RWPE1 (cell line): ENCODE measurements around the gene AHI1.

ENCODE experiments used
- CTCF ChIA-PET: fragments of 350-600 bp; sonication (Branson Sonifier 250); formaldehyde crosslinking; extraction: SDS; loops from one replicate; lab custom pipeline; 2021; lab: Yijun Ruan, JAX
- POLR2A ChIA-PET: fragments of 400-600 bp; formaldehyde crosslinking; extraction: SDS; loops from one replicate; lab custom pipeline; 2020; ENCODE audit warnings: antibody characterized with exemption; ENCODE audit not compliant: low non-redundant PET; lab: Yijun Ruan, JAX
- DNase-seq: peaks from one replicate; pipeline ENCODE4 v3.0.0; 2012; ENCODE audit warnings: low spot score
- H3K27ac ChIP-seq: fragments of 450-650 bp; 2 replicates; pipeline ENCODE4 v1.5.1; 2017
- TF ChIP-seq, protein P1 (sequence below): fragments of 450-650 bp; conservative IDR thresholded peaks from 2 replicates; pipeline ENCODE4 v1.5.1; 2017; ENCODE audit warnings: low read depth, mild to moderate bottlenecking

AHI1 gene

DNA sequence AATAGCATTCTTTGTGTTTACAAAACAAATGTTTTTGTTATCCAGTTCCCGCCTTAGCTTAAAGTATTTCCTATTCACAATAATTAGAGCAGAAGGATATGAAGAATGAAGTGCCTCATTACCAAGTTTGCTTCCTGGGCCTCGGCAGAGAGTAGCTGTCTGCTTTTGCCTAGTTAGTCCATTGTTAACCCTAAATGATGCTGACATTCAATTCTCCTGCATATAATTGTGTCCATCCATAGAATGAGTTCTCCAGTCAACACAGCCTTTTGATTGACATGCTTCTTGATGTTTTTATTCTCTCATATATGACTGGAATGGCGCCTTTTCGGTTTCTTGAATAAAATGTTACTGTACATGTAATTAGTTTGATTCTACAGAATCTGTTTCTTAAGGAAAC is 215.6 kb downstream of the AHI1 start:
- H3K27ac ChIP-seq = no peak overlapping the region
- TF ChIP-seq, protein P1, sequence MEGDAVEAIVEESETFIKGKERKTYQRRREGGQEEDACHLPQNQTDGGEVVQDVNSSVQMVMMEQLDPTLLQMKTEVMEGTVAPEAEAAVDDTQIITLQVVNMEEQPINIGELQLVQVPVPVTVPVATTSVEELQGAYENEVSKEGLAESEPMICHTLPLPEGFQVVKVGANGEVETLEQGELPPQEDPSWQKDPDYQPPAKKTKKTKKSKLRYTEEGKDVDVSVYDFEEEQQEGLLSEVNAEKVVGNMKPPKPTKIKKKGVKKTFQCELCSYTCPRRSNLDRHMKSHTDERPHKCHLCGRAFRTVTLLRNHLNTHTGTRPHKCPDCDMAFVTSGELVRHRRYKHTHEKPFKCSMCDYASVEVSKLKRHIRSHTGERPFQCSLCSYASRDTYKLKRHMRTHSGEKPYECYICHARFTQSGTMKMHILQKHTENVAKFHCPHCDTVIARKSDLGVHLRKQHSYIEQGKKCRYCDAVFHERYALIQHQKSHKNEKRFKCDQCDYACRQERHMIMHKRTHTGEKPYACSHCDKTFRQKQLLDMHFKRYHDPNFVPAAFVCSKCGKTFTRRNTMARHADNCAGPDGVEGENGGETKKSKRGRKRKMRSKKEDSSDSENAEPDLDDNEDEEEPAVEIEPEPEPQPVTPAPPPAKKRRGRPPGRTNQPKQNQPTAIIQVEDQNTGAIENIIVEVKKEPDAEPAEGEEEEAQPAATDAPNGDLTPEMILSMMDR = no peak
- DNase-seq = no peak
- POLR2A ChIA-PET = no interaction called here
- CTCF ChIA-PET = interaction anchor here (0.6 kb wide), 1 partner anchor 79 kb away, joined by 3 read pairs; no protein-coding TSS in a partner anchor

DNA sequence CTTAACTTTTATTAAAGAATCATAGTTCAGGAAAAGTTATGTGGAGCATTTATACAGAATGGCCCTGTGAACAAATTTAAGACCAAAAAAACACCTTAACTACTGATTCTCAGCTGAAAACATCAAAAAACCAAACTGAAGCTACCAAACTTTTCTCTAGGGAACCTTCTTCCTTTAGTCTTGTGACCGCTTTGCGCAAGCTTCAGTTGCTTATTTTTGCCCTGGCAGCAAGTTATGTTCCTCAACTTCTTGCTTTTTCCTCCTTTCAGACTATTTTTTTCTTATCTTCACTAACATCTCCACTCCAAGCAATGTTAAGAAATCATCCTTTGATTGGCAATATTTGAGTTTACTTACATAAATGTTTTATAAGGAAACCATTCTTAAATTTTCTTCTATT is 216.3 kb downstream of the AHI1 start:
- ChIA-PET POLR2A (no interaction called here), CTCF (no interaction called here)
- no peak for DNase-seq
- TF ChIP-seq, protein P1 = no peak
- H3K27ac ChIP-seq = no peak overlapping the region

DNA sequence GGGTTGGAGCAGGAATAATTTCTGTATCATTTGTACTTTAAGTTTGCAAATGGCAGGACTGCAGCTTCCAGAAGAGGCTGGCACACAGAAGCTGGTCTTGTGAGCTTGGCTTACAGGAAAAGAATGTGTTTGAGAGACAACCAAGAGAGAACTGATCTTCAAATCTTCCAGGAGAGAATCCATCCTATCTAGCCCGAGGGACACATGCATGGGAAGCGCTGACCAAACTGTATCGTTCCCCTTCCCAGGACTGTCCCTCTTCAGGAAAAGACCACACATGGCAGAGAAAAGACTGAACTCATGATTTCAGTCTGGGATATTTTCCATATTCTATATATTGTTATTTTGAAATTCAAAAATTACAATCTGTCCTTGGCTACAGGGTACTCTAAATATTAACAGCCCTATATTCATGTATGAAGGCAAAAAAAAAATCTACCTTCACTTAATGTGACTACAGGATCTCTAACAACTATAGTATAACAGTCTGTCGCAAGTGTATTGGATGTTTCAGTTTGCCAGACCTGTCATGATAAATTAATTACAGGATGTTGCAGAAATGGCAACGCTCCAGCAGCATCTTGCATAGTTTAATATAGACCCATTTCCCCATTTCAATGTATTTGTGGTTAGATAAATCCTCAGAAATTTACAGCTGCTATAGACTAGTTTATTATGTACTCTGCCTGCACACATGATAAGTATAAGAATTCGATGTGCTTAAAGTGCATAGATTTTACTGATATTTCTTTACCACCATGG is 217.0 kb downstream of the AHI1 start:
- CTCF ChIA-PET = interaction anchor here (0.6 kb wide), 1 partner anchor 135 kb away, joined by 5 read pairs; no protein-coding TSS in a partner anchor
- TF ChIP-seq, protein P1 = no peak
- peak; percentile 6 for DNase-seq
- POLR2A ChIA-PET = no interaction called here
- H3K27ac ChIP-seq = no peak overlapping the region

DNA sequence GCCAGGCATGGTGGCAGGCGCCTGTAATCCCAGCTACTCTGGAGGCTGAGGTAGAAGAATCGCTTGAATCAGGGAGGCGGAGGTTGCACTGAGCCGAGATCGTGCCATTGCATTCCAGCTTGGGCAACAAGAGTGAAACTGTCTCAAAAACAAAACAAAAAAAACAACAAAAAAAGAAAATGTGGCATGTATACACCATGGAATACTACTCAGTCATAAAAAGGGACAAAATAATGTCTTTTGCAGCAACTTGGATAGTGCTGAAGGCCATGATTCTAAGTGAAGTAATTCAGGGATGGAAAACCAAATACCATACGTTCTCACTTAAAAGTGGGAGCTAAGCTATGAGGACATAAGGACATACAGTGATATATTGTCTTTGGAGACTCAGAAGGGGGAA is 220.1 kb downstream of the AHI1 start:
- ChIA-PET CTCF (no interaction called here), POLR2A (no interaction called here)
- TF ChIP-seq, protein P1 = no peak
- H3K27ac ChIP-seq = no peak overlapping the region
- no peak for DNase-seq

DNA sequence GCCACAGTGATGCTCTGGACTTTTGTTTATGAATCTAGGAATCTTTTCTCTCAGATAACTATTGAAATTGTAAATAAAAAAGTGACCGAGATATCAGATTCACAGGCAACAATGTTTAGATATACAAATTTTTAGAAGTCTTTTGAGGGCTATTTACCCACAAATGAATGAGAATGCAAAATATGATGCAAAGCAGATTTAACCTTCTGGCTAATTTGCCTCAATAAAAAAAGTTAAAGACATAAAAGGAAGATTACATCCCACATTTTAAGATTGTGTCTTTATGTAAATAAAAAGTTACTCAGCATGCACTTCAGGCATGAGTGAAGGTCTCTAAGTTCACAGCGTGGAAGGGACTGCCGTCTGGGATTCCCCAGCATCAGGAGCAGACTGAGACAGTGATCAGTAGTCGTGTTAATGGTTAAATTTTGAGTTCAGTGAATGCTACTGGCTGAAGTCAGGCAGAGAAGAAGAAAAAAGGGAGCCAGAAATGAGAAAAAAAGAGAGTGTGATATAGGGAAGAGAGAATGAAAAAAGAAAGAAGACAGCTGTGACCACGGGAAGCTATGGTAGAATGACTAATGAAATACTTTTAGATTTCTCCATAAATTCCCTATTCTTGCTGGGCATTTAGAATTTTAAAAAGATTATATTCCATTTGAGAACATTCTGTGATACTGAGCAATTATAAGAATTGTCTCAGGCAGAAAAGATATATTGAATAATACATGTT is 222.8 kb downstream of the AHI1 start:
- H3K27ac ChIP-seq = no peak overlapping the region
- POLR2A ChIA-PET = no interaction called here
- no peak for DNase-seq
- CTCF ChIA-PET = interaction anchor here (0.6 kb wide), 1 partner anchor 272 kb away, joined by 4 read pairs; no protein-coding TSS in a partner anchor
- TF ChIP-seq, protein P1 = no peak

DNA sequence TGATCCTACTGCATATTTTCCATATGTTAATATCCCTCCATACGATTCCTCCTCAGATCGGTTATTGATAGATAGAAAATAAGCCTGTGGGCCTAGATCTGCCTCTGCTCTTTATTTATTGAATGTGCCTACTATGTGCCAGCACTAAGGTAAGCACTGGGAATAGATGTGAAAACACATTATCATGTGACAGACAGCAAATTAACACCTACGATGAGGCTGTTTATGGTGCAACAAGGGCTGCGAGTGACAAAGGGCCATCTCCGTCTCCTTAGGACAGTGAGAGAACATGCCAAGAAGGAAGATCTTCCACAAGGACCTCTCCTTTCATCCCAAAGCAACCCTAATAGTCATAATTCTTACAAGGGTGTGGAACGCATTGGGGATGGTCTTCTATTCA is 225.9 kb downstream of the AHI1 start:
- ChIA-PET POLR2A (interaction anchor here (0.6 kb wide), 1 partner anchor 128 kb away, joined by 3 read pairs; no protein-coding TSS in a partner anchor), CTCF (no interaction called here)
- DNase-seq = no peak
- no peak overlapping the region for H3K27ac ChIP-seq
- TF ChIP-seq, protein P1 = no peak
